Kidney (tissue), 14 donors: Measurements from ENCODE around the gene GPRC5D. TPM values are rescaled to one million over a fixed set of nuclear protein-coding genes. Genes with fewer than 3 reads are reported as not detected.

Experiments
- DNase-seq, 5 donors: peaks; one replicate each; pipeline ENCODE4 v3.0.0-alpha.2; 2013 to 2020
- FAIRE-seq: peaks from 2 replicates; lab custom pipeline; 2012; peaks lifted over from hg19 to GRCh38; lab: Jason Lieb, UNC
- H3K27ac ChIP-seq, 2 donors: one replicate each; pipeline ENCODE4 v1.7.0; 2013; ENCODE audit warnings: low read depth in 2 of 2, low read length in 2 of 2, inconsistent platforms in 1 of 2
- H3K27me3 ChIP-seq: one replicate; pipeline ENCODE4 v1.7.1; 2013; ENCODE audit warnings: low read length, inconsistent platforms; ENCODE audit not compliant: control insufficient read depth, insufficient read depth
- H3K36me3 ChIP-seq, 3 donors: one replicate each; pipeline versions ENCODE4 v1.7.0 to v1.7.1; 2013; ENCODE audit warnings: low read length in 3 of 3, control low read depth in 1 of 3, inconsistent platforms in 1 of 3; ENCODE audit not compliant: insufficient read depth in 3 of 3, control insufficient read depth in 2 of 3
- H3K4me1 ChIP-seq, 3 donors: one replicate each; pipeline versions ENCODE4 v1.7.0 to v1.7.1; 2013; ENCODE audit warnings: low read length in 3 of 3, inconsistent platforms in 1 of 3, low read depth in 1 of 3; ENCODE audit not compliant: control insufficient read depth in 2 of 3, insufficient read depth in 2 of 3
- H3K4me3 ChIP-seq, 3 donors: one replicate each; pipeline versions ENCODE4 v1.7.0 to v1.8.1; 2013; ENCODE audit warnings: low read length in 3 of 3, control low read depth in 1 of 3, inconsistent platforms in 1 of 3
- H3K9ac ChIP-seq, 3 donors: one replicate each; pipeline versions ENCODE4 v1.7.0 to v1.7.1; 2013; ENCODE audit warnings: low read length in 3 of 3, control low read depth in 1 of 3, inconsistent platforms in 1 of 3
- H3K9me3 ChIP-seq, 3 donors: one replicate each; pipeline versions ENCODE4 v1.7.0 to v1.7.1; 2013; ENCODE audit warnings: low read length in 3 of 3, control low read depth in 1 of 3, inconsistent platforms in 1 of 3; ENCODE audit not compliant: control insufficient read depth in 2 of 3, insufficient read depth in 1 of 3
- intact Hi-C: fragments of 100-400 bp; cut with DNase I; formaldehyde crosslinking; loops from one replicate; pipeline ENCODE4 v1.11.1; 2022
- polyA plus RNA-seq: library from polyadenylated mRNA; stranded (reverse); fragments of 350-450 nt; fragmentation: Illumina TruSeq; extraction: RNeasy Lipid Tissue Mini Kit (QIAGEN cat#74804); gene quantifications from one replicate; pipeline ENCODE4 v1.2.3, GENCODE V29; 2014; ENCODE audit warnings: low read depth, low replicate concordance; ENCODE audit not compliant: insufficient read depth
- total RNA-seq: library from RNA; stranded (reverse); fragmentation: NEBNext Ultra II Directional; extraction: Animal tissue kit (Norgen Biotek cat#: 25700); gene quantifications from one replicate; pipeline ENCODE4 v1.2.1, GENCODE V29; 2021
- TF ChIP-seq, protein P1 (sequence below): IDR thresholded peaks from 3 replicates; pipeline ENCODE4 v1.5.1; 2012; ENCODE audit warnings: mild to moderate bottlenecking, moderate library complexity, borderline replicate concordance; ENCODE audit not compliant: insufficient read depth; ENCODE audit errors: extremely low read depth
- donor health status: control.
- donor health status: control.
- donor health status: control.
- donor health status: control.
- donor health status: control.
- donor health status: DM: yes; HTN: yes; CAD: no.
- donor health status: Normal renal cell carcinoma (clear cell type).

The GPRC5D gene
- total and polyA plus RNA-seq, 2 donors from 2014 or later = 0.25 TPM; not detected in 1

DNA sequence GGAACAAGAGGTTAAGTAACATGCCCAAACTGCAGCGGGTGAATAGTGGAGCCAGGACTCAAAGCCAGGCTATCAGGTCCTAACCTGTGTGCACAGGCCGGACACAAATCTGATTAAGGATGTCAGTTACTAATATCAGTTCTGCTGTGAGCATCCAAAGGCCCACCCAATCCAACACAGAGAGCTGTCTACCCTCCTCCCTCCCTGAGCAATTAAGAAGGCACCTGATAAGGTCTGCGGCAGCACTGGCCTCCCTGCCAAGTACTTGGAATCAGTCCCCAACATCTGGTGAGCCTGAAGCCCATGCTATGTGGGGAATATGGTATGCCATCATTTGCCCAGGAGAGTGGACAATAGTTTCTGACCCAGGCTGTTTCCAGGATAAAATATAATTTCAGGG lies 44.2 kb upstream of the GPRC5D start:
- H3K36me3 ChIP-seq = no peaks in the 10 kb centered on the region
- H3K4me1 ChIP-seq = peaks cover 0 to 21% (median 14%) of the 10 kb centered on the region in 3 donors
- H3K9me3 ChIP-seq = no peaks in the 10 kb centered on the region
- TF ChIP-seq, protein P1, sequence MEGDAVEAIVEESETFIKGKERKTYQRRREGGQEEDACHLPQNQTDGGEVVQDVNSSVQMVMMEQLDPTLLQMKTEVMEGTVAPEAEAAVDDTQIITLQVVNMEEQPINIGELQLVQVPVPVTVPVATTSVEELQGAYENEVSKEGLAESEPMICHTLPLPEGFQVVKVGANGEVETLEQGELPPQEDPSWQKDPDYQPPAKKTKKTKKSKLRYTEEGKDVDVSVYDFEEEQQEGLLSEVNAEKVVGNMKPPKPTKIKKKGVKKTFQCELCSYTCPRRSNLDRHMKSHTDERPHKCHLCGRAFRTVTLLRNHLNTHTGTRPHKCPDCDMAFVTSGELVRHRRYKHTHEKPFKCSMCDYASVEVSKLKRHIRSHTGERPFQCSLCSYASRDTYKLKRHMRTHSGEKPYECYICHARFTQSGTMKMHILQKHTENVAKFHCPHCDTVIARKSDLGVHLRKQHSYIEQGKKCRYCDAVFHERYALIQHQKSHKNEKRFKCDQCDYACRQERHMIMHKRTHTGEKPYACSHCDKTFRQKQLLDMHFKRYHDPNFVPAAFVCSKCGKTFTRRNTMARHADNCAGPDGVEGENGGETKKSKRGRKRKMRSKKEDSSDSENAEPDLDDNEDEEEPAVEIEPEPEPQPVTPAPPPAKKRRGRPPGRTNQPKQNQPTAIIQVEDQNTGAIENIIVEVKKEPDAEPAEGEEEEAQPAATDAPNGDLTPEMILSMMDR = no peak
- FAIRE-seq (no peak), DNase-seq (no peak)
- intact Hi-C loops = no loop called here
- no peak overlapping the region for H3K9ac ChIP-seq
- no peak overlapping the region for H3K4me3 ChIP-seq
- H3K27me3 ChIP-seq = no peaks in the 10 kb centered on the region
- no peak overlapping the region for H3K27ac ChIP-seq

DNA sequence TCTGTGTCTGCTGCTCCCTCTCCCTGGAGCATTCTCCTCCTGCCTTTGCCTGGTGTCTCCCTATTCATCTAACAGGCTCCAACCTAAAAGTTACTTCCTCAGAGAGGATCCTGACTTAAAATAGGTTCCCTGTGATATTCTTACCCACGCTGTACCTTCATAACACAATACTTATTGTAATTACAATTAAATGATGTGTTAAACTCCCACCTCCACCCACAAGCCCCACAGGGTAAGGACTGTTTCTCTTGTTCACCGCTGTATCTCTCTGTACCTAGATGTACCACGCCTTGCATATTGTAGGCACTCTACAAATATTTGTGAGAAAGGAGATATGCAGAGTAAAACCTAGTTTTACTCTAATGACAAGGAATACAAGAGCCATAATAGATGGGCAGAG lies 43.1 kb upstream of the GPRC5D start:
- TF ChIP-seq, protein P1 = no peak
- DNase-seq (no peak), FAIRE-seq (no peak)
- Histone ChIP-seq H3K36me3 (no peaks in the 10 kb centered on the region), H3K4me1 (peaks cover 0 to 21% (median 14%) of the 10 kb centered on the region in 3 donors), H3K9ac (no peak overlapping the region), H3K4me3 (no peak overlapping the region), H3K27ac (no peak overlapping the region), H3K27me3 (no peaks in the 10 kb centered on the region), H3K9me3 (no peaks in the 10 kb centered on the region)
- intact Hi-C loops = no loop called here

DNA sequence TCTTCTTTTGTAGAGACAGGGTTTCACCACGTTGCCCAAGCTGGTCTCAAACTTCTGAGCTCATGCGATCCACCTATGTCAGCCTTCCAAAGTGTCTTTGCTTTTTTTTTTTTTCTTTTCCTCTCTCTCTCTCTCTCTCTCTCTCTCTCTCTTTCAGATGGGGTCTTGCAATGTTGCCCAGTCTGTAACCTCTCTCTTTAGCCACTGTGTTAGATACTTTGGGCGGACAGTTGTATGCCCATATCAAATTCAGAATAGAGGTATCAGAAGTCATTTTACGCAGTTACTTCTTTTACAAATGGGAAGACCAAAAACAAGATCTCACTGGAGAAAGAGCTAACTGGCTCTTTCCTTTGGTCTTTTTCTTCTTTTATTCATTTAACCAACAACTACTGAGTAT lies 41.4 kb upstream of the GPRC5D start:
- peaks cover 0 to 15% (median 7%) of the 10 kb centered on the region in 3 donors for H3K4me1 ChIP-seq
- H3K9ac ChIP-seq = no peak overlapping the region
- H3K9me3 ChIP-seq = no peaks in the 10 kb centered on the region
- peak overlapping the region in 1 of 2 donors; percentile 63 for H3K27ac ChIP-seq
- FAIRE-seq = no peak
- DNase-seq = no peak
- TF ChIP-seq, protein P1 = no peak
- no peak overlapping the region for H3K4me3 ChIP-seq
- peaks cover 0 to 8% (median 4%) of the 10 kb centered on the region in 3 donors for H3K36me3 ChIP-seq
- H3K27me3 ChIP-seq = no peaks in the 10 kb centered on the region
- intact Hi-C loops = no loop called here
